Left lung (tissue), 10 donors: Measurements from ENCODE around the gene RFPL3. TPM values are rescaled to one million over a fixed set of nuclear protein-coding genes. Genes with fewer than 3 reads are reported as not detected.

Experiments used
- ATAC-seq: fragments of 200-7000 bp; cut with Tn5 transposase; one replicate; pipeline ENCODE4 v1.9.1; 2020; ENCODE audit warnings: moderate library complexity
- DNase-seq, 4 donors: peaks; one replicate each; pipeline ENCODE4 v3.0.0-alpha.2; 2013 to 2020
- H3K27ac ChIP-seq, 2 donors: fragments of 200-600 bp; sonication (generic) in 1 of 2; one replicate each; pipeline versions ENCODE4 v1.5.0 to v1.8.0; 2020 to 2021
- H3K27me3 ChIP-seq, 2 donors: fragments of 200-600 bp; sonication (generic) in 1 of 2; one replicate each; pipeline versions ENCODE4 v1.5.0 to v1.8.0; 2020 to 2021
- H3K36me3 ChIP-seq, 2 donors: fragments of 200-600 bp; sonication (generic) in 1 of 2; one replicate each; pipeline versions ENCODE4 v1.5.0 to v1.8.0; 2020 to 2021
- H3K4me1 ChIP-seq, 2 donors: fragments of 200-600 bp; one replicate each; pipeline ENCODE4 v1.8.0; 2021
- H3K4me3 ChIP-seq, 2 donors: fragments of 200-600 bp; sonication (generic) in 1 of 2; one replicate each; pipeline versions ENCODE4 v1.5.0 to v1.8.0; 2020 to 2021; ENCODE audit warnings: mild to moderate bottlenecking in 1 of 2
- H3K9me3 ChIP-seq, 2 donors: fragments of 200-600 bp; sonication (generic) in 1 of 2; one replicate each; pipeline versions ENCODE4 v1.5.0 to v1.8.0; 2020 to 2021
- intact Hi-C, 2 donors: fragments of 100-400 bp; cut with DNase I; formaldehyde crosslinking; loops; one replicate each; pipeline versions ENCODE4 v1.11.2 to v1.14.2; 2022
- polyA plus RNA-seq, 6 donors: library from polyadenylated mRNA; unstranded; fragments of 120-200 nt; gene quantifications; one replicate each; pipeline ENCODE4 v1.2.1, GENCODE V29; 2013; ENCODE audit not compliant: insufficient read length in 6 of 6
- total RNA-seq, 2 donors: library from RNA; stranded (reverse); fragmentation: NEBNext Ultra II Directional; extraction: Animal tissue kit (Norgen Biotek cat#: 25700); gene quantifications; one replicate each; pipeline ENCODE4 v1.2.1, GENCODE V29; 2021
- TF ChIP-seq, protein P1 (sequence below), 2 donors: fragments of 200-600 bp; sonication (generic) in 1 of 2; IDR thresholded peaks; one replicate each; pipeline versions ENCODE4 v1.5.0 to v1.8.0; 2021; ENCODE audit warnings: antibody characterized with exemption in 2 of 2
- donor health status: DM: no; HTN: yes; CAD: no.
- donor health status: DM: no; HTN: no; CAD: no.

RFPL3 gene
- total and polyA plus RNA-seq, 8 donors, result 0.24 TPM; not detected in 7

DNA sequence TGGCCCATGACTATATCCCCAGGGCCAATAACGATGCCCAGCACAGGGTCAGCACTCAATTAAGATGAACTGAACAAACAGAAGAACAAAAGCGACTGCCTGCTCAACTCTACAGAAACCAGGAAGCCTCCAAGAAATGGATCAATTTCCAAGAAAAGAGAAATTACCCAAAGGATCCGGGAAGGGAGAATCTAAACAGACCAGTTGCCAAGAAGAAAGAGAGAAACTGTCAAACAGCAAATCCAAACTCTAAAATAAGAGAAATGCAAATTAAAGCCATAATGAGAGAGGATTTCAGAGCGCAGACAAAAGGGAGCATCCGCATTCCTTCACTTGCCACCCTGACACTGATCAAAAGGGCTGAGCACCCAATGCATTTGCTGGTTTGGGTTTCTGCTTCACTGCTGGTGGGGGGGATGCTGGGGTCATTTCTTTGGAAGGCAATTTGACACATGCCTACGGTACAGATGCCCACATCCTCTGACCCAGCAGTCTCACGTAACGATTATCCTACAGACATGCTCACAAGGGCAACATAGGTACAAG is 37.7 kb upstream of the RFPL3 start:
- TF ChIP-seq, protein P1, sequence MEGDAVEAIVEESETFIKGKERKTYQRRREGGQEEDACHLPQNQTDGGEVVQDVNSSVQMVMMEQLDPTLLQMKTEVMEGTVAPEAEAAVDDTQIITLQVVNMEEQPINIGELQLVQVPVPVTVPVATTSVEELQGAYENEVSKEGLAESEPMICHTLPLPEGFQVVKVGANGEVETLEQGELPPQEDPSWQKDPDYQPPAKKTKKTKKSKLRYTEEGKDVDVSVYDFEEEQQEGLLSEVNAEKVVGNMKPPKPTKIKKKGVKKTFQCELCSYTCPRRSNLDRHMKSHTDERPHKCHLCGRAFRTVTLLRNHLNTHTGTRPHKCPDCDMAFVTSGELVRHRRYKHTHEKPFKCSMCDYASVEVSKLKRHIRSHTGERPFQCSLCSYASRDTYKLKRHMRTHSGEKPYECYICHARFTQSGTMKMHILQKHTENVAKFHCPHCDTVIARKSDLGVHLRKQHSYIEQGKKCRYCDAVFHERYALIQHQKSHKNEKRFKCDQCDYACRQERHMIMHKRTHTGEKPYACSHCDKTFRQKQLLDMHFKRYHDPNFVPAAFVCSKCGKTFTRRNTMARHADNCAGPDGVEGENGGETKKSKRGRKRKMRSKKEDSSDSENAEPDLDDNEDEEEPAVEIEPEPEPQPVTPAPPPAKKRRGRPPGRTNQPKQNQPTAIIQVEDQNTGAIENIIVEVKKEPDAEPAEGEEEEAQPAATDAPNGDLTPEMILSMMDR (IDR thresholded peaks at IDR 0.05), result no peak
- Histone ChIP-seq H3K27ac (no peak overlapping the region), H3K27me3 (peaks cover 0 to 9% of the 10 kb centered on the region in 2 donors), H3K36me3 (no peaks in the 10 kb centered on the region), H3K4me1 (no peaks in the 10 kb centered on the region), H3K4me3 (no peak overlapping the region), H3K9me3 (no peaks in the 10 kb centered on the region)
- DNase-seq, result no peak
- no peak for ATAC-seq
- intact Hi-C loops, result no loop called here

DNA sequence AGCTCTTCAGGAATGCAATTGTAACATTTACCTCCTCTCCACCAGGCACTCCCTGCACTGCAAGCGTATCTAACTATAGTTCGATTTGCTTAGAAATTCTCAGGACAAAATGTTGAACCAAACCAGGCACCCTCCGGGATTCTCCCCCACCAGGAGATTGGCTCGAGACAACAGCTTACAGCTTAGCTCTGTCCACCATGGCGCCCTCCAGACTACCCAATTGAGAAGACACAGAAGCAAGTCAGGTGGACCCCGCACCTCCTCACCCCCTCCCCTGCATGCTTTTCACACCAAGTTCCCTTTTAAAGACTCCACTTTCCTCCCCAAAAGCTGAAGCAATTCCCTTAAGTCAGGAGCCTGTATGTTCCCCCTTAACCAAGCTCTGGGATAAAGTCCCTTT is 34.7 kb upstream of the RFPL3 start:
- TF ChIP-seq, protein P1 (IDR thresholded peaks at IDR 0.05), result no peak
- Histone ChIP-seq H3K4me1 (no peaks in the 10 kb centered on the region), H3K9me3 (no peaks in the 10 kb centered on the region), H3K36me3 (no peaks in the 10 kb centered on the region), H3K4me3 (no peak overlapping the region), H3K27me3 (peaks cover 0 to 9% of the 10 kb centered on the region in 2 donors), H3K27ac (no peak overlapping the region)
- intact Hi-C loops, result no loop called here
- peak in 1 of 4 donors; percentile 31 for DNase-seq
- ATAC-seq, result no peak

DNA sequence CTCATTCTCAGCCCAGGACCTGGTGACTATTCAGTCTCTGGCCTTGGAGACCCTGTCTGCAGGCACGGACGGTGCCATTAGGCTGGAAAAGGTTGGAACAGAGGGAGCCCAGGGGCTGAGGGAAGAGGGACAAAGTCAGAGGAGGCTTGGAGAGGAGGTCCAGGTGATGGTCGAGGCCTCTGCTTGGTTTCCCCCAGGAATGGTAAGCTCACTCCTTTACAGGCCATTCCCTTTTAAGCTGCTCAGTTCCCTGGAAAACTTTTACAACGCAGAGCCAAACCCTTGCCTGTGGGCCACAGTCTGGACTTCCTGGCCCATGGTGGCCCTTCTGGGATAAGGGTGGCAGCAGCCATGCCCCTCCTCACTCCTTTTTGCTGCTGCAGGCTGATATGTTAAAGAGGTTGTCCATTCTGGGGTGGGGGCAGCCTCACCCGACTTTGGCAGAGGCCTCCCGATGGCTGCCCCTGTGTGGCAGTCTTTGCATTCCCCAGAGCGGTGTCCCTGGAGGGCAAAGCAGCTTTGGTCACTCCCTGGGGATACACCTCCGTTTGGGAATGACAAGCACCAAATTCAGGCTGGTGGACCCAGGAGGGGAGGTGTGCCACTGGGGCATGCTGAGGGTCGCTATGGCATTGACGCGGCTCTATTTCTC is 34.0 kb upstream of the RFPL3 start:
- Histone ChIP-seq H3K27ac (no peak overlapping the region), H3K27me3 (peaks cover 0 to 9% of the 10 kb centered on the region in 2 donors), H3K9me3 (no peaks in the 10 kb centered on the region), H3K36me3 (no peaks in the 10 kb centered on the region), H3K4me3 (no peak overlapping the region), H3K4me1 (no peaks in the 10 kb centered on the region)
- TF ChIP-seq, protein P1 (IDR thresholded peaks at IDR 0.05), result no peak
- ATAC-seq (no peak), DNase-seq (peak in 1 of 4 donors; percentile 32)
- intact Hi-C loops, result no loop called here

GRCh38 chr22:32324505-32325415 is 32.9 kb upstream of the RFPL3 start:
- intact Hi-C loops, result no loop called here
- no peak for ATAC-seq
- TF ChIP-seq, protein P1 (IDR thresholded peaks at IDR 0.05), result no peak
- Histone ChIP-seq H3K27ac (no peak overlapping the region), H3K36me3 (no peaks in the 10 kb centered on the region), H3K9me3 (no peaks in the 10 kb centered on the region), H3K4me1 (no peaks in the 10 kb centered on the region), H3K4me3 (no peak overlapping the region), H3K27me3 (peaks cover 0 to 9% of the 10 kb centered on the region in 2 donors)
- DNase-seq, result peak in 1 of 4 donors; percentile 71

DNA sequence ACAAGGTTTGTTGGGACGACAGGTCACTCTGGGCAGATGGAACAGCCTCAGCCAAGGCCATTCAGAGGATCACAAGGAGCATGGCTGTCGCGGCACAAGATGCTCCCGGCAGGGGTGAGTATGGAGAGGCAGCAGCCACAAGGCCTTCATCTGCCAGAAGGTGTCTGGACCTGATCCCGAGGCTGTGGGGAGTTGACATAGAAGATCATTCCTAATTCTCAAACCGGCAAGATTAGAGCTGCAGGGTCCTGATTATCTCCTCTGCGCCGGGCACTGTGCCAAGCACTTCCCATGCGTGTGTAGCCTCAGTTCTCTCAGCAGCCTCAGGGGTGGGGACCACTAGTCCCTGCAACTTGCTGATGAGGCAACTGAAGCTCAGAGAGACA is 32.3 kb upstream of the RFPL3 start:
- Histone ChIP-seq H3K27ac (no peak overlapping the region), H3K4me3 (no peak overlapping the region), H3K9me3 (no peaks in the 10 kb centered on the region), H3K27me3 (peaks cover 0 to 5% of the 10 kb centered on the region in 2 donors), H3K36me3 (no peaks in the 10 kb centered on the region), H3K4me1 (no peaks in the 10 kb centered on the region)
- intact Hi-C loops, result no loop called here
- ATAC-seq (no peak), DNase-seq (no peak)
- TF ChIP-seq, protein P1 (IDR thresholded peaks at IDR 0.05), result no peak
